Measurements from ENCODE around the gene NFAM1. TPM values are rescaled to one million over a fixed set of nuclear protein-coding genes. Genes with fewer than 3 reads are reported as not detected.

The NFAM1 gene
- total RNA-seq, 6 donors from 2014 or later, result 8.7 to 36.7 (median 15.9) TPM

DNA sequence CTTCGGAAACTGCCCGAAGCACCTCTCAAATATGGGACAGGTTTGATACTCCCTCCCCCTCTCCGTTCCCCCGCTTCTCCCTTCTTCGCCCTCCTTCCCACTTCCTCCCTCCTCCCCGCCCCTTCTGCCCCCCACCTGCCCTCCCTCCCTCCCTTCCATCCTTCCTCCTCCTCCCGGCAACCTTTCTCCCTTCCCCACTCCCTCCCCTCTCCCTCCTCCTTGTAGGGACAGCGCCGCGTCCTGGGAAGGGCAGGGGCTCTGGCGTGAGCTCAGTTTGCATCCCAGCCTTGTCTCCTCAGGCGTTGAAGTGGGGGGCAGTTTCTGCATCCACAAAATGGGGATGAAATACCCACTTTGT lies 6.1 kb upstream of the NFAM1 start:
- Histone ChIP-seq H3K4me1 (peaks cover 13 to 40% (median 28%) of the 10 kb centered on the region in 4 donors), H3K4me3 (peak overlapping the region in 2 of 4 donors; percentile 52 to 53), H3K27ac (peak overlapping the region in 1 of 4 donors; percentile 80), H3K9me3 (no peaks in the 10 kb centered on the region), H3K36me3 (no peaks in the 10 kb centered on the region), H3K27me3 (no peaks in the 10 kb centered on the region)
- ATAC-seq (ENCODE audit: low FRiP score in 2 of 2), result no peak
- TF ChIP-seq EP300 (IDR thresholded peaks at IDR 0.05) (no peak), POLR2AphosphoS5 (IDR thresholded peaks at IDR 0.05) (no peak)
- TF ChIP-seq, protein P1, sequence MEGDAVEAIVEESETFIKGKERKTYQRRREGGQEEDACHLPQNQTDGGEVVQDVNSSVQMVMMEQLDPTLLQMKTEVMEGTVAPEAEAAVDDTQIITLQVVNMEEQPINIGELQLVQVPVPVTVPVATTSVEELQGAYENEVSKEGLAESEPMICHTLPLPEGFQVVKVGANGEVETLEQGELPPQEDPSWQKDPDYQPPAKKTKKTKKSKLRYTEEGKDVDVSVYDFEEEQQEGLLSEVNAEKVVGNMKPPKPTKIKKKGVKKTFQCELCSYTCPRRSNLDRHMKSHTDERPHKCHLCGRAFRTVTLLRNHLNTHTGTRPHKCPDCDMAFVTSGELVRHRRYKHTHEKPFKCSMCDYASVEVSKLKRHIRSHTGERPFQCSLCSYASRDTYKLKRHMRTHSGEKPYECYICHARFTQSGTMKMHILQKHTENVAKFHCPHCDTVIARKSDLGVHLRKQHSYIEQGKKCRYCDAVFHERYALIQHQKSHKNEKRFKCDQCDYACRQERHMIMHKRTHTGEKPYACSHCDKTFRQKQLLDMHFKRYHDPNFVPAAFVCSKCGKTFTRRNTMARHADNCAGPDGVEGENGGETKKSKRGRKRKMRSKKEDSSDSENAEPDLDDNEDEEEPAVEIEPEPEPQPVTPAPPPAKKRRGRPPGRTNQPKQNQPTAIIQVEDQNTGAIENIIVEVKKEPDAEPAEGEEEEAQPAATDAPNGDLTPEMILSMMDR (IDR thresholded peaks at IDR 0.05), result no peak
- 27 to 34% methylated on average over 12 of the region's 12 CpGs for WGBS, 2 donors
- no peak for DNase-seq

DNA sequence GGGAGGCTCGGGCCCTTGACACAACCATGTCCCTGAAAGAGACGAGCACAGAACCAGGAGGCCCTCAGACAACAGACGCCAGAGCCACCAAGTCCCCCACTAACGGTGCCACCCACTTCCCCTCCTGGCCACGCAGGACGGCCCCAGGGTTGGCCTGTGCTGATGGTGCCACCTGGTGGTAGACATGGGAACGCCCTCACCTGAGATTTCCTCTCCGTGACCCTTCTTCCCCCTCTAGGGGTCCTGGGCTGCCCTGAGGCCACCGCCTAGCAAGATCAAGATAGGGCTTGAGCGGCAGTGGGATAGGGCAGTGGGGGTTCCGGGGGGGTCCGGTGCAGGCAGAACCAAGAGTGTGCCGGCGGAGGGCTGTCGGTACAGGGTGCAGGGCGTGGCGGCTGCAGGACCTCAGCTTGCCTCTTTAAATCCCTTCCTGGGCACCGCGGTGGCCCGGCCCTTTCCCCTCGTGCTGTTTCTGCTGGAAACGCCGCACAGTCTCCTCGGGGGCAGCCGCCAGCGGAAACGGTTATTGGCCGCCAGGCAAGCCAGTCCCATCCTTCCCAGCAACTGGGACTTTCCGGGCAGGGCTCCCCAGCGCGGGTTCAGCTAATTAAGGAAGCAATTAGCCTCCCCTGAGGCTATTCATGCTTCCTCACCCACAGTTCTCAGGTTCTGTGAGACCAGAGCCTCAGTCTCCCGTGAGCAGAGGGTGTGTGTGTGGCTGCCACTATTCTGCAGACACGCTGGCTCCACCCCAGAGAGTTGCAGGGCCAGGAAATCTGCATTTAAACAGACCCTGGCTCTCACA lies 5.5 kb upstream of the NFAM1 start:
- Histone ChIP-seq H3K36me3 (no peaks in the 10 kb centered on the region), H3K27ac (peak overlapping the region in 2 of 4 donors; percentile 77 to 80), H3K9me3 (no peaks in the 10 kb centered on the region), H3K27me3 (no peaks in the 10 kb centered on the region), H3K4me3 (peak overlapping the region; percentile 20 to 53 (median 44)), H3K4me1 (peaks cover 13 to 40% (median 28%) of the 10 kb centered on the region in 4 donors)
- peak in 1 of 4 donors; percentile 18 for TF ChIP-seq POLR2A (IDR thresholded peaks at IDR 0.05)
- no peak for TF ChIP-seq POLR2AphosphoS5 (IDR thresholded peaks at IDR 0.05)
- TF ChIP-seq, protein P1 (IDR thresholded peaks at IDR 0.05), result peak; percentile 93 to 99 (median 98)
- no peak for TF ChIP-seq EP300 (IDR thresholded peaks at IDR 0.05)
- peak; percentile 83 to 87 for DNase-seq
- 3 to 8% methylated on average over 6 to 25 of the region's 33 CpGs for WGBS, 2 donors
- peak; percentile 88 to 91 for ATAC-seq (ENCODE audit: low FRiP score in 2 of 2)

DNA sequence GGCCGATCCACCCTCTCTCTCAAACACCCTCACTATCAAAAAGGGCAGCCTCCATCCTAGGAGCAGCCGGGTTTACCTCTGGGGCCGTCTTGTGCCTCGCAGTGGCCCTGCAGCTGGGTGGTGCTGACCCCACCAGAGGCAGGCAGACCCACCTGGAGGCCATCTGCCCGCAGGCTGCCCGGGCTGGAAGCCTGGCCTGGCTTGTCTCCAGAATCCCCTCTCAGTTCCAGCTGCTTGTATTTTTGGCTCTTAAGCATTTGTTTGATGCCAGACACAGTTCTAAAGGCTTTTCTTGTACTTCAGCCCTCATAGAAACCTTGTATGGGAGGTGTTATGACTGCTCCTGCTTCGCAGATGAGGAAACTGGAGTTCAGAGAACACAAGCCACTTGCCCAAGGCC lies 4.2 kb upstream of the NFAM1 start:
- ATAC-seq (ENCODE audit: low FRiP score in 2 of 2) (no peak), DNase-seq (no peak)
- Histone ChIP-seq H3K27me3 (no peaks in the 10 kb centered on the region), H3K27ac (peak overlapping the region in 3 of 4 donors; percentile 57 to 75 (median 68)), H3K36me3 (no peaks in the 10 kb centered on the region), H3K9me3 (no peaks in the 10 kb centered on the region), H3K4me3 (no peak overlapping the region), H3K4me1 (peaks cover 13 to 40% (median 31%) of the 10 kb centered on the region in 4 donors)
- TF ChIP-seq POLR2A (IDR thresholded peaks at IDR 0.05), result no peak
- TF ChIP-seq POLR2AphosphoS5 (IDR thresholded peaks at IDR 0.05), result no peak
- no peak for TF ChIP-seq EP300 (IDR thresholded peaks at IDR 0.05)
- TF ChIP-seq, protein P1 (IDR thresholded peaks at IDR 0.05), result no peak
- WGBS, 2 donors, result 61 to 63% methylated on average over 7 of the region's 7 CpGs

DNA sequence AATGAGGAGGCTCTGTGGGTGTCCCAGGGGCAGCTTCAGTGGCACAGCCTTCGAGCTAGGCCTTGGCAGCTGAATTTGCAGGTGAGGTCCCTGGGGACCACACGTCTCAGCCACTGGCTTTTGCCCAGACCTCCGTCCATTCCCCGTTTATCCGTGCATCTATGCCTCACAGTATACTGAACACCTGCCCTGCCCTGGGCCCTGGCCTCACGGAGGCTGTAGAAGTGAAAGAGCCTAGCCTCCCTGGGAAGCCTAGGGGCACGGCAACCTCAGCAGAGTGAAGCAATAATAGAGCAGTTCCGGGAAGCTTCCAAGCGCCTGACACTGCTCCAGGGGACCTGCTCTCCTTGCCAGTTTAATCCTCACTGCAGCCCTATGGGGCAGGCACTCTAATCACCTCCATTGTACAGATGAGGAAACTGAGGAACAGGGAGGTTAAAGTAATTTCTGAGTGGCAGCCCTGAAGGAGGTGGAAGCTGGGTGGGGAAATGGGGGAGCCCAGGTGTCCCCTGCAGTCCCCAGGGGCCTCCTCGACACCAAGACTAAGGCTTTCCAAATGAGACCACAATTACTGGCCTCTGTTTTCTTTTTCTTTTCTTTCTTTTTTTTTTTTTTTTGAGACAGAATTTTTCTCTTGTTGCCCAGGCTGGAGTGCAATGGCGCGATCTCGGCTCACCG lies 2.7 kb upstream of the NFAM1 start:
- Histone ChIP-seq H3K27me3 (no peaks in the 10 kb centered on the region), H3K27ac (peak overlapping the region in 1 of 4 donors; percentile 75), H3K9me3 (no peaks in the 10 kb centered on the region), H3K4me1 (peaks cover 13 to 36% (median 26%) of the 10 kb centered on the region in 4 donors), H3K4me3 (no peak overlapping the region), H3K36me3 (no peaks in the 10 kb centered on the region)
- WGBS, 2 donors, result 76 to 84% methylated on average over 9 to 14 of the region's 14 CpGs
- ATAC-seq (ENCODE audit: low FRiP score in 2 of 2), result no peak
- TF ChIP-seq, protein P1 (IDR thresholded peaks at IDR 0.05), result no peak
- TF ChIP-seq POLR2AphosphoS5 (IDR thresholded peaks at IDR 0.05) (no peak), POLR2A (IDR thresholded peaks at IDR 0.05) (no peak), EP300 (IDR thresholded peaks at IDR 0.05) (no peak)
- no peak for DNase-seq
